OCI-M1 (cell line): ENCODE data around the gene FOXO6.
A peak's percentile ranks its signal among the peaks of the same experiment; 100 is the strongest.

Source experiments
- DNase-seq: peaks from one replicate; lab custom pipeline; 2025; lab: John Stamatoyannopoulos, UW

FOXO6 gene

DNA sequence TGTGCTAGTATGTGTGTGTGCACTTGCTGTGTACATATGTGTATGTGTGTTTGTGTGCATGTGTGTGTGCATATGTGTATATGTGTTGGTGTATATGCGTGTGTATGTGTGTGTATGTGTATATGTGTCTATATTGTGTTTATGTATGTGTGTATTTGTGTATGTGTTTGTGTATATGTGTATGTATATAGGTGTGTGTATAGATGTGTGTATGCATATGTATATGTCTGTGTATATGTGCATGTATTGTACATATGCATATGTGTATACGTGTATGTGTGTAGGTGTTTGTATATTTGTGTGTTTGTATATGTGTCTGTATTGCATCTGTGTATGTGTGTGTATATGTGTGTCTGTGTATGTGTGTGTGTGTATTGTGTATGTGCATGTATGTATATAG lies 64.1 kb downstream of the FOXO6 start:
- no peak for DNase-seq

- DNase-seq: no peak
Measured at GRCh38 chr1:41426201-41426890, 65.1 kb downstream of the FOXO6 start.

- DNase-seq: no peak
Measured at GRCh38 chr1:41427122-41427913, 66.1 kb downstream of the FOXO6 start.

DNA sequence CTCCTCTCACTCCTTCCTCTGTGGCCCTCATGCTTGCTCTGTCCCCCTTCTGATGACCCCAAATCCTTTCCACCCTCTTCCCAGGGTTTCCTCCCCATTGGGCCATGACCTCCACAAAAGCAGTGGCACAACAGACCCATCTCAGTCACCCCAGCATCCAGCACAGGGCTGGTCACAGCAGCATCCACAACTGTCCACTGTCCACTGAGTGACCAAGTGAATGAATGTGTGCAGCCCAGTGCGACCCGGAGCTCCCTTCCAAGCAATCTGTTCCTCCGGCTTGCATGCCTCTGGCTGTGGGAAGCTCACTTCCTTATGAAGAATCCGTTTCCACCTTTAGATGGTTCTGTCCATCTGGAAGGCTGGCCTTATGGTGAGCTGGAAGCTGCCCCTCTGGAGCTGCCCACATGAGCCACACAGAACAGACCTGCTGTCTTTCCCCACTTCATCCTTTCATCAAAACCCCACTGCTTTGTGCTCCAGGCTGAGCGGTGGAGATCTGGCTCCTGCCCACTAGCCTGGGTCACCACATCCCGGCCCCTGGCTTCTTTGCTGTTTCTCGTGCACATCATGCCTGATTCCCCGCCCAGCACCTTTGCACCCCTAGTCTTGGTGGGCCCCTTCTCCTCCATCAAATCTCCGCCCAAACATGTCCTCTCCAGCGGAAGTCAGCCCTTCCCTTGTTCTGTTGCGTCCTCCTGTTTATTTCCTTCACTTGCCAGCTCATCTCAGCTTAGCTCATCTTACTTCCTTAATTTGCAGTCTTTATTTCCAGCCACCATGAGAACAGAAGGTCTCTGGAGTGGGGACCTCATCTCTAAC lies 66.9 kb downstream of the FOXO6 start:
- peak; percentile 16 for DNase-seq

DNA sequence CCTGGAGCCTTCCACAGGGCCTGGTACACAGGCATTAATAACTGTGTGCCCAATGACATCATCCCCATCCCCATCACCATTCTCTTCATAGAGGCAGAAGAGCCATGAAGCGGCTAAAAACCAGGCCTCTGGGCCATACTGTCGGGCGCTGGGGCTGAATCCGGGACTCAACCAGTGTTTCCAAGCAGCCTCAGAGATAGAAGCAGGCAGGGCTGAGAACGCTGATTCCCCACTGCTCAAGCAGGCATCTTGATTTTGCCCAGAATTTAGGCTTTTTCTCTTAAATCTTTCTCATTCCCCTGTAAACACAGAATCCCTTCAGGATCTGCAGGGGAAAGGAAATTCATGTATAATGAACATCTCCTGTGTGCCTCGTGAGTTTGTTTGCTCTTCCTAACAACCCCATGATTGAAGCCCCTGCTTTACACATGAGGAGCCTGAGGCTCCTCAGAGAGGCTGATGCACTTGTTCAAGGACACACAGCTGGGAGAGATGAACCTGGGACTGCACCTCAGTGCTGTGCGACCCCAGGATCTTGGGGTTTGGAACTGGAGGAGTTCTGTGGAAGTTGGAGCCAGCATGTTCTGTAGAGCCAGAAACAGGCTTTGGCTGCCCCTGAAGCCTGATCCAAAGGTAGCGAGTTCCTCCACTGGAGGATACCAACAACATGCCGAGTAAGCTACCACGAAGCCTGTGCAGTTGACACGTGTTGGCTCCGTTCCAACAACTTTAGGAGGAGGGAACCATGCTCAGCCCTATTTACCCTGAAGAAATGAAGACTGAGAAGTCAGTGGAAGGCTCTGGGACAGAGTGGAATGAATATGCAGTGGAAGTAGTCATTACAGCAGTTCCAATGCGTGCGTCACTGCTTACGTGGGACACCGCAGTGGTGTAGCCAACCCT lies 67.8 kb downstream of the FOXO6 start:
- no peak for DNase-seq

GRCh38 chr1:41429641-41430035 lies 68.4 kb downstream of the FOXO6 start:
- DNase-seq: no peak

DNA sequence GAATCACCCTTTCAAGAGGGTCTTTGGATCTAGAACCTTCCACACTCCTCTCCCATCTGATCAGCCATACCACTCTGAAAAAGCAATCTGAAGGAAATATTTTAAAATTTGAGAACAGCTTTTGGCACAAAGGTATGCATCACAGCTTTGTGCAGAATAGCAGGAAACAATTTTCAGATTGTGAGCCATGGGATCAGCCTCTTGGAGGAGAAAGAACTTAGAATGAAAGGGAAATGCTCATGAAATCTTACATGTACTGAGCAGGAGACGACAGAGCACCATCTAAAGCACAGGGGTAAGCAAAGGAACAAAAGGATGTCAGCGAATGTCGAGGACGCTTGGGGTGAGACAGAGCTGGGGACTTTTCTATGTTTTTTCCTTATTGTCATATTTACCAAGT lies 68.8 kb downstream of the FOXO6 start:
- no peak for DNase-seq

DNA sequence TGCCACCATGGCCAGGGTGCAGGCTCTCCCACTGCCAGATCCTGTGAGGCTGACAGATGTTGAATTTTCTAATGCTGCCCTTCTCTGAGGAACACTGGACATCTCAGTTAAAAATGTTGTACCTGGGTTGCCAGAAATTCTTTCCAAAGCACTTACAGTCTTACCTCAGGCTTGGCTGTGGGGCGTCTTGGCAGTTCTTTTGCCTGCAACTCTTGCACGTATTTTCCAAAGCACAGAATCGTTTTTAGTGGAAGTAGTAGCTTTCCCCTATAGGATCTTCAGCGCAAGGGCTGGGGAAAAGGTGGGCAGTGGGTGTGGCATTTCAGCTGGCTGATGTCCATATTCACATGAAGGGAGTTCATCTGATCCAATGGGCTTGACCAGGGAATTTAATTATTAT lies 69.3 kb downstream of the FOXO6 start:
- no peak for DNase-seq

- DNase-seq: no peak
Measured at GRCh38 chr1:41431490-41432350, 70.5 kb downstream of the FOXO6 start.
